GM23248 (cell line): Measurements from ENCODE around the gene PGGT1B.

ENCODE experiments used
- EZH2 ChIP-seq: fragments of 200-600 bp; sonication (generic); IDR thresholded peaks from 2 replicates; pipeline ENCODE4 v1.6.1; 2018; ENCODE audit warnings: antibody characterized with exemption, mild to moderate bottlenecking; ENCODE audit not compliant: insufficient read depth, poor library complexity, severe bottlenecking
- EZH2phosphoT487 ChIP-seq: fragments of 200-600 bp; sonication (generic); IDR thresholded peaks from 2 replicates; pipeline ENCODE4 v1.6.1; 2018; ENCODE audit warnings: antibody characterized with exemption, moderate library complexity, mild to moderate bottlenecking, low read depth; ENCODE audit not compliant: insufficient read depth

- TF ChIP-seq EZH2phosphoT487: no peak
- no peak for TF ChIP-seq EZH2
Measured at GRCh38 chr5:115304496-115304895, 41.8 kb upstream of the PGGT1B start.
